ENCODE results near the gene KRT85. TPM values are rescaled to one million over a fixed set of nuclear protein-coding genes. Genes with fewer than 3 reads are reported as not detected.

Gene KRT85
- total and polyA plus RNA-seq, 2 donors (not counting 3 experiments of a cell fraction or from before 2014, with no cell fraction given), result not detected

DNA sequence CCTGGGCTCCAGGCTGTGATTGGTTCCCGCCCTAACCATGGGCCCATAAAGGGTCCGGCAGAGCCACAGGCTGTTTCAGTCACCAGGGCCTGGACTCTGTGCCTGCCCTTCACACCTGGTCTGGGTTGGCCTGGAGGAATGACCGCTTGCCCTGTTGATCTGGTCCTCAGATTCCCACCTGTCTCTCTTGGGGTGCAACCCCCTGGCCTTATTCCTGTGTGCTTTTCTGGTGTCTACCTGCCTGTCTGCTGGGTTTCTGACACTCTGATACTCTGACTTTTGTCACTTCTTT, 43.2 kb downstream of the KRT85 start:
- Histone ChIP-seq H3K4me1 (ENCODE audit: control insufficient read depth, extremely low read depth, insufficient read depth, low read length) (no peaks in the 10 kb centered on the region), H3K36me3 (ENCODE audit: control insufficient read depth in 2 of 2, extremely low read depth in 1 of 2, insufficient read depth in 2 of 2, low read length in 2 of 2) (no peaks in the 10 kb centered on the region), H3K9ac (replicated peaks; ENCODE audit: extremely low read depth, insufficient read depth, low read length) (no peak overlapping the region), H3K79me2 (ENCODE audit: control insufficient read depth, insufficient read depth, low read length) (no peaks in the 10 kb centered on the region), H3K4me3 (replicated peaks in 1 of 3; ENCODE audit: insufficient read depth in 1 of 3, low read depth in 1 of 3, low read length in 3 of 3) (no peak overlapping the region), H4K20me1 (replicated peaks; ENCODE audit: control insufficient read depth, extremely low read depth, insufficient read depth, low read length) (no peaks in the 10 kb centered on the region), H3K27me3 (ENCODE audit: control insufficient read depth in 2 of 2, insufficient read depth in 2 of 2, low read length in 2 of 2) (peaks cover 52% of the 10 kb centered on the region in 2 experiments), H3K4me2 (ENCODE audit: insufficient read depth, low read length) (no peak overlapping the region), H2AFZ (ENCODE audit: low read depth, low read length) (no peak overlapping the region), H3K9me1 (replicated peaks; ENCODE audit: control insufficient read depth, extremely low read depth, insufficient read depth, low read length) (no peaks in the 10 kb centered on the region), H3K27ac (ENCODE audit: insufficient read depth, low read depth, low read length) (no peak overlapping the region), H3K9me3 (replicated peaks; ENCODE audit: control insufficient read depth, insufficient read depth, low read length) (no peaks in the 10 kb centered on the region)
- dilution Hi-C loops (cut with MboI; ENCODE audit: extremely low pct_ligation_motif_present, low sequenced_read_pairs), result no loop called here
- FAIRE-seq, result no peak
- no peak for DNase-seq (ENCODE audit: low read depth, low spot score)
- TF ChIP-seq GATA2 (IDR thresholded peaks at IDR 0.05; ENCODE audit: insufficient read depth, insufficient read length, low read depth, low read length) (no peak), POLR2A (IDR thresholded peaks at IDR 0.05; ENCODE audit: low read depth, low read length) (no peak), FOS (IDR thresholded peaks at IDR 0.05; ENCODE audit: borderline replicate concordance, insufficient read depth, low read length) (no peak), JUN (IDR thresholded peaks at IDR 0.05; ENCODE audit: borderline replicate concordance, insufficient read depth, insufficient read length, low read depth) (no peak), EZH2 (IDR thresholded peaks at IDR 0.05; ENCODE audit: borderline replicate concordance, low read depth, low read length, severe bottlenecking) (no peak), MYC (IDR thresholded peaks at IDR 0.05; ENCODE audit: low read depth, low read length) (no peak)
- TF ChIP-seq, protein P1, sequence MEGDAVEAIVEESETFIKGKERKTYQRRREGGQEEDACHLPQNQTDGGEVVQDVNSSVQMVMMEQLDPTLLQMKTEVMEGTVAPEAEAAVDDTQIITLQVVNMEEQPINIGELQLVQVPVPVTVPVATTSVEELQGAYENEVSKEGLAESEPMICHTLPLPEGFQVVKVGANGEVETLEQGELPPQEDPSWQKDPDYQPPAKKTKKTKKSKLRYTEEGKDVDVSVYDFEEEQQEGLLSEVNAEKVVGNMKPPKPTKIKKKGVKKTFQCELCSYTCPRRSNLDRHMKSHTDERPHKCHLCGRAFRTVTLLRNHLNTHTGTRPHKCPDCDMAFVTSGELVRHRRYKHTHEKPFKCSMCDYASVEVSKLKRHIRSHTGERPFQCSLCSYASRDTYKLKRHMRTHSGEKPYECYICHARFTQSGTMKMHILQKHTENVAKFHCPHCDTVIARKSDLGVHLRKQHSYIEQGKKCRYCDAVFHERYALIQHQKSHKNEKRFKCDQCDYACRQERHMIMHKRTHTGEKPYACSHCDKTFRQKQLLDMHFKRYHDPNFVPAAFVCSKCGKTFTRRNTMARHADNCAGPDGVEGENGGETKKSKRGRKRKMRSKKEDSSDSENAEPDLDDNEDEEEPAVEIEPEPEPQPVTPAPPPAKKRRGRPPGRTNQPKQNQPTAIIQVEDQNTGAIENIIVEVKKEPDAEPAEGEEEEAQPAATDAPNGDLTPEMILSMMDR (IDR thresholded peaks at IDR 0.05; ENCODE audit: extremely low read depth in 1 of 2, insufficient read depth in 1 of 2, low read depth in 1 of 2, low read length in 2 of 2), result no peak
- TF ChIP-seq, protein P2, sequence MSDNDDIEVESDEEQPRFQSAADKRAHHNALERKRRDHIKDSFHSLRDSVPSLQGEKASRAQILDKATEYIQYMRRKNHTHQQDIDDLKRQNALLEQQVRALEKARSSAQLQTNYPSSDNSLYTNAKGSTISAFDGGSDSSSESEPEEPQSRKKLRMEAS (IDR thresholded peaks at IDR 0.05; ENCODE audit: insufficient read depth, insufficient read length), result no peak
- intact Hi-C loops (cut with micrococcal nuclease), result no loop called here
- BruUV-seq (replicated peaks), result no TSS peak
- POLR2A ChIA-PET, result no interaction called here
- CTCF ChIA-PET, result interaction anchor here (1.6 to 6.1 kb wide), 3 partner anchors 8 to 166 kb away, joined by 4 to 87 read pairs (median 5); no protein-coding TSS in a partner anchor

Measured in endothelial cell of umbilical vein (primary cell).